ENCODE results near the gene NDUFB10. TPM values are rescaled to one million over a fixed set of nuclear protein-coding genes. Genes with fewer than 3 reads are reported as not detected.

Gene NDUFB10
- total RNA-seq, 1 experiment from 2014 or later = 287 TPM

DNA sequence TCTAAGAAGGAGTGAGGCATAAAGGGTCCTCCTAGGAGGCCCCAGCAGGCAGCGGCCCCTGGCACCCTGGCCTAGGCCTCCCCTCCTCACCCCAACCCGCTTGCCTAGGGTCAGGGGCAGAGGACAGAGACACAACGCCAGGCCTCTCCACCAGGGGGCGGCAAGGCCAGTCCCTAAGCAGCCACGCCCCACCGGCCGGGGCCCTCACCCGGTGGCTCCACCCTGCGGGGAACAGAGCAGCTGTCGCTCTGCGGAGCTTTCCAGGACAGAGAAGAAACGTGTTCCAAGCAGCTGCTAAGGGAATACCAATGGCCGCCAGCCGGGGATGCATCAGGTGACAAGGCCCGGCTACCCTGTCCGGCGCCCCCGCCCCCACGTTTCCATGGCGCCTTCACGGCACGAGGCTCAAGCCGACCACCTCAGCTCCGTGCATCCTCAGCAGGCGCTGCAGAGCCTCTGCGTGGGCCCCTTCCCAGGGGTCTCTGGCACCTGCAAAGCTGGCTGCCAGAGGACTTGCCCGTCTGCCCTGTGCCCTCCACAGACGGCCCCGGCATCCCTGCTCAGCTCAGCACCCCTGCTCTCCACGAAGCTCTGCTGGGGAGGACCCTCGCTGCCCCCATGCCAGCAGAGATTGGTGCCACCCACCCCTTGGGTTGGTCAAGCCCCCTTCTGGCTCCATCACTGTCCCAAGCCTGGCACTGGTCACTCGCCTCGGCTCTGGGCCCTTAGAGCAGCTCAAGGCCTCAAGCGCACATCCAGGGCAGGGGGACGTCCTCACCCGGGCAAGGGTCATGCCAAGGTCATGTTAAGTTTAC lies 44.7 kb downstream of the NDUFB10 start:
- in situ Hi-C loops (cut with HindIII; ENCODE audit: low pct_unique_long_range_greater_than_20kb, low sequenced_read_pairs) (no loop called here), intact Hi-C loops (cut with micrococcal nuclease; ENCODE audit: unreplicated experiment) (no loop called here)
- DNase-seq (ENCODE audit: low read depth, low spot score) (no peak), ATAC-seq (peak; percentile 89)
- no TSS peak for BruUV-seq (replicated peaks)
- no peaks in the 10 kb centered on the region for H3K27me3 ChIP-seq (ENCODE audit: control insufficient read depth, insufficient read depth, low read length)
- TF ChIP-seq TCF7L2 (IDR thresholded peaks at IDR 0.05; ENCODE audit: low read depth, low read length) = no peak
- TF ChIP-seq, protein P1, sequence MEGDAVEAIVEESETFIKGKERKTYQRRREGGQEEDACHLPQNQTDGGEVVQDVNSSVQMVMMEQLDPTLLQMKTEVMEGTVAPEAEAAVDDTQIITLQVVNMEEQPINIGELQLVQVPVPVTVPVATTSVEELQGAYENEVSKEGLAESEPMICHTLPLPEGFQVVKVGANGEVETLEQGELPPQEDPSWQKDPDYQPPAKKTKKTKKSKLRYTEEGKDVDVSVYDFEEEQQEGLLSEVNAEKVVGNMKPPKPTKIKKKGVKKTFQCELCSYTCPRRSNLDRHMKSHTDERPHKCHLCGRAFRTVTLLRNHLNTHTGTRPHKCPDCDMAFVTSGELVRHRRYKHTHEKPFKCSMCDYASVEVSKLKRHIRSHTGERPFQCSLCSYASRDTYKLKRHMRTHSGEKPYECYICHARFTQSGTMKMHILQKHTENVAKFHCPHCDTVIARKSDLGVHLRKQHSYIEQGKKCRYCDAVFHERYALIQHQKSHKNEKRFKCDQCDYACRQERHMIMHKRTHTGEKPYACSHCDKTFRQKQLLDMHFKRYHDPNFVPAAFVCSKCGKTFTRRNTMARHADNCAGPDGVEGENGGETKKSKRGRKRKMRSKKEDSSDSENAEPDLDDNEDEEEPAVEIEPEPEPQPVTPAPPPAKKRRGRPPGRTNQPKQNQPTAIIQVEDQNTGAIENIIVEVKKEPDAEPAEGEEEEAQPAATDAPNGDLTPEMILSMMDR (IDR thresholded peaks at IDR 0.05) = peak; percentile 99
- TF ChIP-seq, protein P2, sequence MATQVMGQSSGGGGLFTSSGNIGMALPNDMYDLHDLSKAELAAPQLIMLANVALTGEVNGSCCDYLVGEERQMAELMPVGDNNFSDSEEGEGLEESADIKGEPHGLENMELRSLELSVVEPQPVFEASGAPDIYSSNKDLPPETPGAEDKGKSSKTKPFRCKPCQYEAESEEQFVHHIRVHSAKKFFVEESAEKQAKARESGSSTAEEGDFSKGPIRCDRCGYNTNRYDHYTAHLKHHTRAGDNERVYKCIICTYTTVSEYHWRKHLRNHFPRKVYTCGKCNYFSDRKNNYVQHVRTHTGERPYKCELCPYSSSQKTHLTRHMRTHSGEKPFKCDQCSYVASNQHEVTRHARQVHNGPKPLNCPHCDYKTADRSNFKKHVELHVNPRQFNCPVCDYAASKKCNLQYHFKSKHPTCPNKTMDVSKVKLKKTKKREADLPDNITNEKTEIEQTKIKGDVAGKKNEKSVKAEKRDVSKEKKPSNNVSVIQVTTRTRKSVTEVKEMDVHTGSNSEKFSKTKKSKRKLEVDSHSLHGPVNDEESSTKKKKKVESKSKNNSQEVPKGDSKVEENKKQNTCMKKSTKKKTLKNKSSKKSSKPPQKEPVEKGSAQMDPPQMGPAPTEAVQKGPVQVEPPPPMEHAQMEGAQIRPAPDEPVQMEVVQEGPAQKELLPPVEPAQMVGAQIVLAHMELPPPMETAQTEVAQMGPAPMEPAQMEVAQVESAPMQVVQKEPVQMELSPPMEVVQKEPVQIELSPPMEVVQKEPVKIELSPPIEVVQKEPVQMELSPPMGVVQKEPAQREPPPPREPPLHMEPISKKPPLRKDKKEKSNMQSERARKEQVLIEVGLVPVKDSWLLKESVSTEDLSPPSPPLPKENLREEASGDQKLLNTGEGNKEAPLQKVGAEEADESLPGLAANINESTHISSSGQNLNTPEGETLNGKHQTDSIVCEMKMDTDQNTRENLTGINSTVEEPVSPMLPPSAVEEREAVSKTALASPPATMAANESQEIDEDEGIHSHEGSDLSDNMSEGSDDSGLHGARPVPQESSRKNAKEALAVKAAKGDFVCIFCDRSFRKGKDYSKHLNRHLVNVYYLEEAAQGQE (IDR thresholded peaks at IDR 0.05; ENCODE audit: insufficient read depth in 1 of 2, low read depth in 2 of 2, low read length in 1 of 2) = no peak
- TF ChIP-seq POLR2AphosphoS5 (IDR thresholded peaks at IDR 0.05; ENCODE audit: low read depth, low read length) = peak; percentile 44; the same call in 1 of the 2 replicates
- TF ChIP-seq SIN3A (IDR thresholded peaks at IDR 0.05; ENCODE audit: borderline replicate concordance, insufficient read depth, low read depth, low read length) = peak; percentile 55; the same call in 1 of the 2 replicates
- peaks cover 6% of the 10 kb centered on the region; the same call in 1 of the 2 replicates for H3K36me3 ChIP-seq (ENCODE audit: control insufficient read depth, insufficient read depth, low read length)
- CTCF ChIA-PET = interaction anchor here (0.5 to 1.0 kb wide), 6 partner anchors 19 to 215 kb away, joined by 3 to 5 read pairs (median 3); no protein-coding TSS in a partner anchor
- H3K9me3 ChIP-seq (ENCODE audit: control insufficient read depth, insufficient read depth, low read depth, low read length) = no peaks in the 10 kb centered on the region
- H3K27ac ChIP-seq (ENCODE audit: low read length) = peak overlapping the region; percentile 65
- H3K4me3 ChIP-seq (ENCODE audit: low read depth in 2 of 2, low read length in 2 of 2) = no peak overlapping the region
- peaks cover 43% of the 10 kb centered on the region for H3K4me1 ChIP-seq (ENCODE audit: control insufficient read depth, insufficient read depth, low read length)
- POLR2A ChIA-PET = no interaction called here

DNA sequence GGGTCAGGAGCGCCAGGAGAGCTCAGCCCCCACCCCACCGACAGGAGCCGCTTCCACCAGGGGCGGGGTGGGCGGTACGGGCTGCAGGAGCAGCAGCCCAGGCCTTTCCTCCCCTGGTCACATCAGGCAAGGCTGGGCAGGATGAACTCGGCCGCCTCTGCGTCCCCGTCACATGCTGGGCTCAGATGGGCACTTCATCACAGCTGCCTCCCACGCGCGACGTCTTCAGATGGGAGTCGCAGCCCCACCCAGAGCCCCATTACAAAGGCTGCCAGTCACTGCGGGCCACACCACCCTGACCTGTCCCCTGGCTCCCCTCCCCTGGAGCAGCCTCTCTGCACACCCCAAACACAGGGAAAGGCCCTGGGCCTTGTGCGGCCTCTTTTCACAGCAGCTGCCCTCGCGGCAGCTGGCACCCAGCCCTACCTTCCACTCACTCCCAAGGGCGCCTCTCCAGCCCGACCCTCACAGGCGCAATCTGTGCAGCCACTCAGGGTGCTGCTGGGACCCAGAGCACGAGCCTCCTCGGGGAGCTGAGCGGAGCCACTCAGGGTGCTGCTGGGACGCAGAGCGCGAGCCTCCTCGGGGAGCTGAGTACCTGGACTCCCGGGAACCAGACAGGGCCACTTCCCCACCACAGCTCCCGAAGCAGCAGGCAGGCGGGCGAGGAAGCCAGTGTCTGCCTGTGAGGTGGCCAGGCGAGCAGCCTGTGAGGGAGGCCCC lies 45.6 kb downstream of the NDUFB10 start:
- no peak for DNase-seq (ENCODE audit: low read depth, low spot score)

More for the DNA sequence above, 45.6 kb downstream of the NDUFB10 start:
- peak; percentile 2; the same call in 1 of the 2 replicates for ATAC-seq
- no TSS peak for BruUV-seq (replicated peaks)
- Histone ChIP-seq H3K4me1 (ENCODE audit: control insufficient read depth, insufficient read depth, low read length) (peaks cover 43% of the 10 kb centered on the region), H3K36me3 (ENCODE audit: control insufficient read depth, insufficient read depth, low read length) (peaks cover 6% of the 10 kb centered on the region; the same call in 1 of the 2 replicates), H3K27ac (ENCODE audit: low read length) (peak overlapping the region; percentile 65), H3K27me3 (ENCODE audit: control insufficient read depth, insufficient read depth, low read length) (no peaks in the 10 kb centered on the region), H3K9me3 (ENCODE audit: control insufficient read depth, insufficient read depth, low read depth, low read length) (no peaks in the 10 kb centered on the region), H3K4me3 (ENCODE audit: low read depth in 2 of 2, low read length in 2 of 2) (no peak overlapping the region)
- ChIA-PET CTCF (interaction anchor here (1.0 kb wide), 1 partner anchor 27 kb away, joined by 3 read pairs; no protein-coding TSS in a partner anchor), POLR2A (no interaction called here)
- intact Hi-C loops (cut with micrococcal nuclease; ENCODE audit: unreplicated experiment) (no loop called here), in situ Hi-C loops (cut with HindIII; ENCODE audit: low pct_unique_long_range_greater_than_20kb, low sequenced_read_pairs) (no loop called here)
- TF ChIP-seq, protein P2 (IDR thresholded peaks at IDR 0.05; ENCODE audit: insufficient read depth in 1 of 2, low read depth in 2 of 2, low read length in 1 of 2) = no peak
- TF ChIP-seq, protein P1 (IDR thresholded peaks at IDR 0.05) = no peak
- TF ChIP-seq POLR2AphosphoS5 (IDR thresholded peaks at IDR 0.05; ENCODE audit: low read depth, low read length) (no peak), TCF7L2 (IDR thresholded peaks at IDR 0.05; ENCODE audit: low read depth, low read length) (no peak), SIN3A (IDR thresholded peaks at IDR 0.05; ENCODE audit: borderline replicate concordance, insufficient read depth, low read depth, low read length) (no peak)
